ENCODE measurements around the gene FHL1.

DNA sequence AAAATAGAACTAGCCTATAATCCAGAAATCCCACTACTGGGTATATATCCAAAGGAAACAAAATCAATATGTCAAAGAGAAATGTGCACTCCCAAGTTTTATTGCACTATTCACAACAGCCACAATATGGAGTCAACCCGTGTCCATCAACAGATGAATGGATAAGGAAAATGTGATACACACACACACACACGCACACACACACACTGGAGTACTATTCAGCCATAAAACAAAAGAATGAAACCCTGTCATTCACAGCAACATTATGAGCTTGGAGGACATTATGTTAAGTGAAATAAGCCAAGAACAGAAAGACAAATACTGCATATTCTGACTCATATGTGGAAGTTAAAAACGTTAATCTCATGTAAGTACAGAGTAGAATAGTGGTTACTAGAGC, 5.8 kb upstream of the FHL1 start:
- TF ChIP-seq, protein P1, sequence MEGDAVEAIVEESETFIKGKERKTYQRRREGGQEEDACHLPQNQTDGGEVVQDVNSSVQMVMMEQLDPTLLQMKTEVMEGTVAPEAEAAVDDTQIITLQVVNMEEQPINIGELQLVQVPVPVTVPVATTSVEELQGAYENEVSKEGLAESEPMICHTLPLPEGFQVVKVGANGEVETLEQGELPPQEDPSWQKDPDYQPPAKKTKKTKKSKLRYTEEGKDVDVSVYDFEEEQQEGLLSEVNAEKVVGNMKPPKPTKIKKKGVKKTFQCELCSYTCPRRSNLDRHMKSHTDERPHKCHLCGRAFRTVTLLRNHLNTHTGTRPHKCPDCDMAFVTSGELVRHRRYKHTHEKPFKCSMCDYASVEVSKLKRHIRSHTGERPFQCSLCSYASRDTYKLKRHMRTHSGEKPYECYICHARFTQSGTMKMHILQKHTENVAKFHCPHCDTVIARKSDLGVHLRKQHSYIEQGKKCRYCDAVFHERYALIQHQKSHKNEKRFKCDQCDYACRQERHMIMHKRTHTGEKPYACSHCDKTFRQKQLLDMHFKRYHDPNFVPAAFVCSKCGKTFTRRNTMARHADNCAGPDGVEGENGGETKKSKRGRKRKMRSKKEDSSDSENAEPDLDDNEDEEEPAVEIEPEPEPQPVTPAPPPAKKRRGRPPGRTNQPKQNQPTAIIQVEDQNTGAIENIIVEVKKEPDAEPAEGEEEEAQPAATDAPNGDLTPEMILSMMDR (IDR thresholded peaks at IDR 0.05), result no peak
- no peak for TF ChIP-seq POLR2A (IDR thresholded peaks at IDR 0.05)

All from thyroid gland (tissue), 4 donors.